Bronchial smooth muscle cell (primary cell): ENCODE results near the gene KCNK3. TPM values are rescaled to one million over a fixed set of nuclear protein-coding genes. Genes with fewer than 3 reads are reported as not detected.

ENCODE experiments used
- total RNA-seq: library from RNA; depleted of rRNA; stranded (reverse); fragments of >200 nt; gene quantifications from 2 replicates; pipeline ENCODE4 v1.2.1, GENCODE V29; 2014

KCNK3 gene
- total RNA-seq = under 0.01 TPM in 1 of 2 replicates, not detected in the other

DNA sequence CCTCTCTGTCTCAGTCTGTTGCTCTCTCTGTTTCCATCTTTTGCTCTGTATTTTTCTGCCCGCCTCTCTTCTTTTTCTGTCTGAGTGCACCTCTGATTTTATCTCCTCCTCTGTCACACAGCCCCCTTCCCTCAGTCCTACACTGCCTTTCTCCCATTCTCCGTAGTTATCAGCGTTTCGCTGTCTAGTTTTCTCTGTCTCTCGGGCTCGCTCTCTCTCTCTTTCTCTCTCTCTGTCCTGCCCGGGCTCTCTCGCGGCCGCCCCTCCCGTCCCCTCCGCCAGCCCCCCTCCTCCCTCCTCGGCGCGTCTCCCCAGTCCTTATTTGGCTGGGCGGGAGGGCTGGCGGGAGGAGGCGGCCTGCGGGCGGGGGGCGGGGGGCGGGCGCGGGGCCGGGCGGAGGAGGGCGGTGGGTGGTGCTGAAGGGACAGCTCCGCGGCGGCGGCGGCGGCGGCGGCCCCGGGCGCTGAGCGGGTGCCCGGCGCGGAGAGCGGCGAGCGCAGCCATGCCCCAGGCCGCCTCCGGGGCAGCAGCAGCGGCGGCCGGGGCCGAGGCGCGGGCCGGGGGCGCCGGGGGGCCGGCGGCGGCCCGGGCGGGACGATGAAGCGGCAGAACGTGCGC is at the start of gene KCNK3:
KCNK3 (plus strand) TSS at position 444 of the 618 bp plus-strand sequence; CDS start at position 598, 154 bp downstream.

DNA sequence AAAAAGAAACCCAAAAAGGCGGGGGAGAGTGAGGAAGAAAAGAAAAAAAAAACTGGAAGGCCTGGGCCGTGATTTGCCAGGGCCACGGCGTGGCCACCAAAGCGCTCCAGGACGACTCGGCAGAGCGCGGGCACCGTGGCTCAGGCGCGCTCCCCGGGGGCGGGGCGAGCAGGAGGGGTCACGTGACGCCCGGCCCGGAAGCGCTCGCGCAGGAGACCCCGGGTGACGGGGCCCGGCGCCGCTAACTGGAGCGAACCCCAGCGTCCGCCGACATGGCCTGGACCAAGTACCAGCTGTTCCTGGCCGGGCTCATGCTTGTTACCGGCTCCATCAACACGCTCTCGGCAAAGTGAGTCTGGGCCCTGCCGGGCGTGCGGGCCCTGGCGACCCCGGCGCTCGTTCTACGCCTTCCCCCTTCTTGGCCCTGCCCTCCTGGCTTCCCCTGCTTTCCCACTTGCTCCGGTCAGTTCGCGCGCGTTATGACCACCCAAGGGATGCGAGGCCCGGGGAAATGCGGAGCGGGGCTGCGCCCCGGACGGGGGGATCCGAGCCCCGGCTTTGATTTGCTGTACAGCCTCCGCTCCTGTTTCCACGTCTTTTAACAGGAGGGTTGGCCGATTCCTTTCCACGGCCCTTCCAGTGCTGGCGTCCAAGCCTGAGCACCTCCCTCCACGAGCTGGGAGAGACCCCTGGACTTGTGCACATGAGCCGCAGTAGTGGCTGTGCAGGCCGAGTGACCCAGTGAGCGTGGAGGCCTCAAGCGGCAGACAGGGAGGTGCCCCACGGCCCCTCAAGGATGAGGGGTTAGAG is 71.8 kb downstream of the KCNK3 start, which contains the start of gene SLC35F6:
SLC35F6 (plus strand) TSS at position 207 of the 810 bp plus-strand sequence; CDS start at position 273, 66 bp downstream.

Other genes starting within 250 kb of the KCNK3 start
- under 0.01 TPM in 1 of 2 replicates, not detected in the other for gene OTOF, start 214.6 kb upstream of the KCNK3 start, total RNA-seq
- gene CIB4, start 51.4 kb upstream of the KCNK3 start, total RNA-seq = not detected in 2 replicates
- gene SLC35F6, start 71.6 kb downstream of the KCNK3 start, total RNA-seq = 26.3 and 33.6 TPM in 2 replicates
- 0.26 and 1.6 TPM in 2 replicates for gene CENPA, start 93.3 kb downstream of the KCNK3 start, total RNA-seq
- gene DPYSL5, start 155.4 kb downstream of the KCNK3 start, total RNA-seq = not detected in 2 replicates